Ishikawa (cell line): ENCODE data around the gene CLIC3.

Experiments
- CEBPB ChIP-seq: IDR thresholded peaks from 2 replicates; pipeline ENCODE4 v1.6.1; 2012
- CREB1 ChIP-seq: IDR thresholded peaks from 2 replicates; pipeline ENCODE4 v1.6.1; 2012; ENCODE audit warnings: low read depth
- EGR1 ChIP-seq: IDR thresholded peaks from 2 replicates; pipeline ENCODE4 v1.6.1; 2012
- EP300 ChIP-seq: IDR thresholded peaks from 2 replicates; pipeline ENCODE4 v1.6.1; 2012; ENCODE audit warnings: borderline replicate concordance
- FOXM1 ChIP-seq: IDR thresholded peaks from 2 replicates; pipeline ENCODE4 v1.6.1; 2012; ENCODE audit warnings: low read depth, borderline replicate concordance
- NFIC ChIP-seq: IDR thresholded peaks from 2 replicates; pipeline ENCODE4 v1.6.1; 2012
- RAD21 ChIP-seq: IDR thresholded peaks from 2 replicates; pipeline ENCODE4 v1.6.1; 2012; ENCODE audit warnings: low read depth
- TAF1 ChIP-seq: IDR thresholded peaks from 2 replicates; pipeline ENCODE4 v1.6.1; 2012; ENCODE audit warnings: low read depth, mild to moderate bottlenecking
- TCF12 ChIP-seq: IDR thresholded peaks from 2 replicates; pipeline ENCODE4 v1.6.1; 2012; ENCODE audit warnings: low read depth
- TEAD4 ChIP-seq: IDR thresholded peaks from 2 replicates; pipeline ENCODE4 v1.6.1; 2012
- YY1 ChIP-seq: IDR thresholded peaks from 2 replicates; pipeline ENCODE4 v1.6.1; 2012; ENCODE audit warnings: low read depth
- ZBTB7A ChIP-seq: IDR thresholded peaks from 2 replicates; pipeline ENCODE4 v1.6.1; 2012; ENCODE audit warnings: low read depth
- TF ChIP-seq, protein P1 (sequence below): IDR thresholded peaks from 2 replicates; pipeline ENCODE4 v1.6.1; 2012; ENCODE audit warnings: low read depth, mild to moderate bottlenecking
- TF ChIP-seq, protein P2 (sequence below): IDR thresholded peaks from 2 replicates; pipeline ENCODE4 v1.6.1; 2012
- TF ChIP-seq, protein P3 (sequence below): IDR thresholded peaks from 2 replicates; pipeline ENCODE4 v1.6.1; 2012

Gene CLIC3, protein sequence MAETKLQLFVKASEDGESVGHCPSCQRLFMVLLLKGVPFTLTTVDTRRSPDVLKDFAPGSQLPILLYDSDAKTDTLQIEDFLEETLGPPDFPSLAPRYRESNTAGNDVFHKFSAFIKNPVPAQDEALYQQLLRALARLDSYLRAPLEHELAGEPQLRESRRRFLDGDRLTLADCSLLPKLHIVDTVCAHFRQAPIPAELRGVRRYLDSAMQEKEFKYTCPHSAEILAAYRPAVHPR

GRCh38 chr9:136996361-136997292 lies at the start of gene CLIC3:
CLIC3 (minus strand) TSS chr9:136996568; CDS start chr9:136996543, 25 bp downstream.
- no peak for TF ChIP-seq FOXM1
- peak; percentile 59; the same call in 1 of the 2 replicates for TF ChIP-seq TEAD4
- TF ChIP-seq, protein P1, sequence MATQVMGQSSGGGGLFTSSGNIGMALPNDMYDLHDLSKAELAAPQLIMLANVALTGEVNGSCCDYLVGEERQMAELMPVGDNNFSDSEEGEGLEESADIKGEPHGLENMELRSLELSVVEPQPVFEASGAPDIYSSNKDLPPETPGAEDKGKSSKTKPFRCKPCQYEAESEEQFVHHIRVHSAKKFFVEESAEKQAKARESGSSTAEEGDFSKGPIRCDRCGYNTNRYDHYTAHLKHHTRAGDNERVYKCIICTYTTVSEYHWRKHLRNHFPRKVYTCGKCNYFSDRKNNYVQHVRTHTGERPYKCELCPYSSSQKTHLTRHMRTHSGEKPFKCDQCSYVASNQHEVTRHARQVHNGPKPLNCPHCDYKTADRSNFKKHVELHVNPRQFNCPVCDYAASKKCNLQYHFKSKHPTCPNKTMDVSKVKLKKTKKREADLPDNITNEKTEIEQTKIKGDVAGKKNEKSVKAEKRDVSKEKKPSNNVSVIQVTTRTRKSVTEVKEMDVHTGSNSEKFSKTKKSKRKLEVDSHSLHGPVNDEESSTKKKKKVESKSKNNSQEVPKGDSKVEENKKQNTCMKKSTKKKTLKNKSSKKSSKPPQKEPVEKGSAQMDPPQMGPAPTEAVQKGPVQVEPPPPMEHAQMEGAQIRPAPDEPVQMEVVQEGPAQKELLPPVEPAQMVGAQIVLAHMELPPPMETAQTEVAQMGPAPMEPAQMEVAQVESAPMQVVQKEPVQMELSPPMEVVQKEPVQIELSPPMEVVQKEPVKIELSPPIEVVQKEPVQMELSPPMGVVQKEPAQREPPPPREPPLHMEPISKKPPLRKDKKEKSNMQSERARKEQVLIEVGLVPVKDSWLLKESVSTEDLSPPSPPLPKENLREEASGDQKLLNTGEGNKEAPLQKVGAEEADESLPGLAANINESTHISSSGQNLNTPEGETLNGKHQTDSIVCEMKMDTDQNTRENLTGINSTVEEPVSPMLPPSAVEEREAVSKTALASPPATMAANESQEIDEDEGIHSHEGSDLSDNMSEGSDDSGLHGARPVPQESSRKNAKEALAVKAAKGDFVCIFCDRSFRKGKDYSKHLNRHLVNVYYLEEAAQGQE = no peak
- TF ChIP-seq ZBTB7A = peak; percentile 96

DNA sequence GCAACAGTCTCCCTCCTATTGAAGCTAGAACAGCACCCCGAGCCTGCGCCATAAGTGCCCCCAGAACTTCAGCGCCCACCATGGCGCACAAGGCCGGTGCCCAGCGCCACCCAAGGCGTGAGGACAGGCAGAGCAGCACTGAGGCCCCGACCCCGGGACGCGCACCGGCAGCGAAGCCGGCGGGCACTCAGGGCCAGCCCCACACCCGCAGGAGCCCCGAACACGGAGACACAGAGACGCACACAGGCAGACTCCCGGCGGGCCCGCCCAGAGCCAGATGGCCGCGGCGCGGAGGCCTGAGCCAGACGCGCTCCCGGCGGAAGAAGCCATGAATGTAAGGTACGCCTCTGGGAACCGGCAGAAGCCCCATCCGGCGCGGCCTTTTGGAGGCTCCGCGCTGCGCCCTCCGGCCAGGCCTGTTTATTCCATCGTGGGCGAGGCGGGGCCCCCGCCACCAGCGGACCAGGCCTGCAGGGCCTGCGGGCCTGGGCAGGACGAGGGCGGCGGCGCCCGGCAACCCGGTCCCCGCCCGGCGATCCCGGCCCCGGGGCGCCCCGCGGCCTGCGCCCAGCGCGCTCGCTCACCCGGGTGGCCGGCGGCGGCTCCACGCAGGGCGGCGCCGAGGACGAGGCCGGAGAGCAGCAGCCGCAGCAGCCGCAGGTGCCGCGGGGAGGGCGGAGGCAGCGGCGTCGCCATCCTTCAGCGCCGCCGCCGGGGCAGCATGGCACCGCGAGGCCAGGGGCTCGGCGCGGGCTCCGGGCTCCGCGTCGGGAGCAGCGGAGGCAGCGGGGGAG lies 49.1 kb upstream of the CLIC3 start:
- TF ChIP-seq CREB1 (no peak), EP300 (no peak), TAF1 (no peak), YY1 (no peak), ZBTB7A (no peak), RAD21 (no peak), FOXM1 (no peak), CEBPB (no peak), TCF12 (no peak), NFIC (no peak), TEAD4 (no peak)
- TF ChIP-seq, protein P2, sequence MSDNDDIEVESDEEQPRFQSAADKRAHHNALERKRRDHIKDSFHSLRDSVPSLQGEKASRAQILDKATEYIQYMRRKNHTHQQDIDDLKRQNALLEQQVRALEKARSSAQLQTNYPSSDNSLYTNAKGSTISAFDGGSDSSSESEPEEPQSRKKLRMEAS = no peak; the same call in 1 of the 2 replicates
- TF ChIP-seq, protein P1 = no peak

- TF ChIP-seq NFIC (no peak), ZBTB7A (no peak), YY1 (no peak), TCF12 (no peak), EGR1 (no peak), CREB1 (no peak), EP300 (no peak), RAD21 (no peak)
- TF ChIP-seq, protein P1 = no peak
- TF ChIP-seq, protein P3, sequence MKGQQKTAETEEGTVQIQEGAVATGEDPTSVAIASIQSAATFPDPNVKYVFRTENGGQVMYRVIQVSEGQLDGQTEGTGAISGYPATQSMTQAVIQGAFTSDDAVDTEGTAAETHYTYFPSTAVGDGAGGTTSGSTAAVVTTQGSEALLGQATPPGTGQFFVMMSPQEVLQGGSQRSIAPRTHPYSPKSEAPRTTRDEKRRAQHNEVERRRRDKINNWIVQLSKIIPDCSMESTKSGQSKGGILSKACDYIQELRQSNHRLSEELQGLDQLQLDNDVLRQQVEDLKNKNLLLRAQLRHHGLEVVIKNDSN = no peak
Observed at GRCh38 chr9:137044502-137045177, 48.3 kb upstream of the CLIC3 start.

GRCh38 chr9:137044037-137044436 lies 47.7 kb upstream of the CLIC3 start:
- TF ChIP-seq EGR1 = no peak
- TF ChIP-seq, protein P2 = no peak
- TF ChIP-seq CEBPB = no peak
- no peak for TF ChIP-seq TAF1
- TF ChIP-seq EP300 = no peak
- no peak for TF ChIP-seq NFIC
- TF ChIP-seq YY1 = no peak
- TF ChIP-seq, protein P3 = no peak
